ENCODE data around the gene TMEM247.

TMEM247 gene

GRCh38 chr2:46444732-46445131 lies 34.6 kb upstream of the TMEM247 start:
- TF ChIP-seq, protein P1, sequence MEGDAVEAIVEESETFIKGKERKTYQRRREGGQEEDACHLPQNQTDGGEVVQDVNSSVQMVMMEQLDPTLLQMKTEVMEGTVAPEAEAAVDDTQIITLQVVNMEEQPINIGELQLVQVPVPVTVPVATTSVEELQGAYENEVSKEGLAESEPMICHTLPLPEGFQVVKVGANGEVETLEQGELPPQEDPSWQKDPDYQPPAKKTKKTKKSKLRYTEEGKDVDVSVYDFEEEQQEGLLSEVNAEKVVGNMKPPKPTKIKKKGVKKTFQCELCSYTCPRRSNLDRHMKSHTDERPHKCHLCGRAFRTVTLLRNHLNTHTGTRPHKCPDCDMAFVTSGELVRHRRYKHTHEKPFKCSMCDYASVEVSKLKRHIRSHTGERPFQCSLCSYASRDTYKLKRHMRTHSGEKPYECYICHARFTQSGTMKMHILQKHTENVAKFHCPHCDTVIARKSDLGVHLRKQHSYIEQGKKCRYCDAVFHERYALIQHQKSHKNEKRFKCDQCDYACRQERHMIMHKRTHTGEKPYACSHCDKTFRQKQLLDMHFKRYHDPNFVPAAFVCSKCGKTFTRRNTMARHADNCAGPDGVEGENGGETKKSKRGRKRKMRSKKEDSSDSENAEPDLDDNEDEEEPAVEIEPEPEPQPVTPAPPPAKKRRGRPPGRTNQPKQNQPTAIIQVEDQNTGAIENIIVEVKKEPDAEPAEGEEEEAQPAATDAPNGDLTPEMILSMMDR (IDR thresholded peaks at IDR 0.05; ENCODE audit: borderline replicate concordance, control extremely low read depth, extremely low read depth, insufficient read depth, missing control alignments) = no peak
- no peak for DNase-seq (ENCODE audit: low spot score)
- in situ Hi-C loops (cut with MboI; ENCODE audit: low sequenced_read_pairs, unreplicated experiment) = no loop called here

DNA sequence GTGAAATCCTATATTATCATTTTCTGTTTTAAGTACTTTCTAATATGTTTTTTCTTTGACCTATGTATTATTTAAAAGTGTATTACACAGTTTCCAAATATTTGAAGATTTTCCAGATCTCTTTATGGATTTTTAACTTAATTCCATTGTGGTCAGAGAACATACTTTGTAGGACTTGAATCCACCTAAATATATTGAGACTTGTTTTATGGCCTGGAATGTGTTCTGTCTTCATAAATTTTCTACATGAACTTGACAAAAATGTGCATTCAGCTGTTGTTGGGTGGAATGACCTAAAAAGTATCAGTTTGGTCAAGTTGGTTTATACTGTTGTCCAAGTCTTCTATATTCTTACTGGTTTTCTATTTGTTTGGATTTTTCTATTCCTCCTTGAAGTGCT lies 33.8 kb upstream of the TMEM247 start:
- DNase-seq (ENCODE audit: low spot score) = no peak
- in situ Hi-C loops (cut with MboI; ENCODE audit: low sequenced_read_pairs, unreplicated experiment) = no loop called here
- TF ChIP-seq, protein P1 (IDR thresholded peaks at IDR 0.05; ENCODE audit: borderline replicate concordance, control extremely low read depth, extremely low read depth, insufficient read depth, missing control alignments) = no peak

DNA sequence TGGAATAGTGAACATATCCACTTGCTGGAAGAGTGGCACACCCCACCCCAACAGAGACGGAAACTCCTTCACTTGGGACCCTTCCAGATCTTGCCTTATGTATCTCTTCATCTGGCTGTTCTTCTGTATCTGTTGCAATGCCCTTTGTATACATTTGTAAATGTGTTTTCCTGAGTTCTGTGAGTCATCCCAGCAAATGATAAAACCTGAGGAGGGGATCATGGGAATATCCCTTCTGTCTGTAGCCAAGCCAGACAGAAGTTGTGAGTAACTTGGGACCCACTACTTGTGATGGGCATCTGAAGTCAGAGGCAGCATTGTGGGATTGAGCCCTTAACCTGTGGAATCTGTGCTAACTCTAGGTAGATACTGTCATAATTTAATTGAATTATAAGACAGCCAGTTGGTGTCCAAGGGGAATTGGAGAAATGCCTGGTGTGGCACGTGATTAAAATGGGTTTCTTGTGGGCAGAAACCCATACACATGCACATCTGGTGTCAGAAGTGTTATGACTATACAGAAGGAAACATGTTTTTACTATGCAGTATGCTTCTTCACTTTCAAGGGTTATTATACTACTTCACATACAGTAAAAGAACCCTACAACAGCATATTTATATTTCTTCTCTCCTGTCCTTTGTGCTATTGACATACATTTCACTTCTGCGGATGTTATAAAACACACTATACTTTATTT lies 32.3 kb upstream of the TMEM247 start:
- in situ Hi-C loops (cut with MboI; ENCODE audit: low sequenced_read_pairs, unreplicated experiment) = no loop called here
- TF ChIP-seq, protein P1 (IDR thresholded peaks at IDR 0.05; ENCODE audit: borderline replicate concordance, control extremely low read depth, extremely low read depth, insufficient read depth, missing control alignments) = no peak
- DNase-seq (ENCODE audit: low spot score) = no peak

DNA sequence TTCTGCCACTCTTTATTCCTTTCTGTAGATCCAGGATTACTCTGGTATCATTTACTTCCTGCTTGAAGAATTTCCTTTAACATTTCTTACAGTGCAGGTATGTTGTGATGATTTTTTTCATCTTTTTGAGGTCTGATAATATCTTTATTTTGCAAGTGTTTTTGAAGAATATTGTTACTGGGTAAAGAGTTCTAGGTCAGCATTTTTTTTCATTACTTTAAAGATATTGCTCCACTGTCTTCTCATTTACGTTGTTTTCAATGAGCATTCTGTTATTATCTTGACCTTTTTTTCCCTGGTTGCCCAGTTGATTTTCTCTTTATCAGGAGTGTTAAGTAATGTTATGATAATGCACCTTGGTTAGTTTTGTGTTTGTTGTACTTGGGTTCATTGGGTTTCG lies 31.7 kb upstream of the TMEM247 start:
- no peak for DNase-seq (ENCODE audit: low spot score)
- TF ChIP-seq, protein P1 (IDR thresholded peaks at IDR 0.05; ENCODE audit: borderline replicate concordance, control extremely low read depth, extremely low read depth, insufficient read depth, missing control alignments) = no peak
- in situ Hi-C loops (cut with MboI; ENCODE audit: low sequenced_read_pairs, unreplicated experiment) = no loop called here

DNA sequence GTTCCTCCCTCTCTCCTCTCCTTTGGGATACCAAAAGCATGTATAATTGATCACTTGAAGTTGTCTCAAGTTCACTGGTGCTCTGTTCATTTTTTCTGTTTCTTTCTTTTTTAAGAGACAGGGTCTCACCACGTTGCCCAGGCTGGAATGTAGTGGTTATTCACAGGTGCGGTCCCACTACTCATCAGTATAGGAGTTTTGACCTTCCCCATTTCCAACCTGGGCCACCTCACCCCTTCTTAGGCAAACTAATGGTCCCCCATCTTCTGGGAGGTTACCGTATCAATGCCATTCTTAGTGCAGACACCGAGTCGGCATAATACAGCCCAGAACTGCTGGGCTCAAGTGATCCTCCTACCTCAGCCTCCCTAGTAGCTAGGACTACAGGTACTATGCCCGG lies 31.3 kb upstream of the TMEM247 start:
- TF ChIP-seq, protein P1 (IDR thresholded peaks at IDR 0.05; ENCODE audit: borderline replicate concordance, control extremely low read depth, extremely low read depth, insufficient read depth, missing control alignments) = no peak
- in situ Hi-C loops (cut with MboI; ENCODE audit: low sequenced_read_pairs, unreplicated experiment) = no loop called here

DNA sequence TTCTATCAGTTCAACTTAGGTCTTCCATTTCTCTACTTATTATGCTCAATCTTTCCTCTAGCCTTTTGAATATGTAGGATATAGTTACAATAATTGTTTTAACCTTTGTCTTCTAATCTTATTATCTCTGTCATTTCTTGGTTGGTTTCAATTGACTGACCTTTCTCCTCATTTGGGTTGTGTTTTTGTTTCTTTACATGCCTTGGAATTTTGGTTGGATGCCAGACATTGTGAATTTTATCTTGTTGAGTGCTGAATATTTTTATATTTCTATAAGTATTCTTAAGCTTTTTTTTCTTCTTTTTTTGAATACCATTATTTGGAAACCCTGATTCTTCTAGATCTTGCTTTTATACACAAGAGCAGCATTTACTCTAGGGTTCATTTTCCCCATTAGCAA lies 30.7 kb upstream of the TMEM247 start:
- in situ Hi-C loops (cut with MboI; ENCODE audit: low sequenced_read_pairs, unreplicated experiment) = no loop called here
- TF ChIP-seq, protein P1 (IDR thresholded peaks at IDR 0.05; ENCODE audit: borderline replicate concordance, control extremely low read depth, extremely low read depth, insufficient read depth, missing control alignments) = no peak
- no peak for DNase-seq (ENCODE audit: low spot score)

More for the DNA sequence above, 31.3 kb upstream of the TMEM247 start:
- no peak for DNase-seq (ENCODE audit: low spot score)
